Breast epithelium (tissue), 3 donors: ENCODE results near the gene NUDT6.

Source experiments
- POLR2AphosphoS5 ChIP-seq, 3 donors: sonication (generic); formaldehyde crosslinking; IDR thresholded peaks; one replicate each; pipeline ENCODE4 v1.6.1; 2017; ENCODE audit warnings: antibody characterized with exemption in 3 of 3
- TF ChIP-seq, protein P1 (sequence below), 3 donors: fragments of 450-650 bp; IDR thresholded peaks; one replicate each; pipeline ENCODE4 v1.5.1; 2016 to 2017; ENCODE audit warnings: antibody characterized with exemption in 3 of 3, mild to moderate bottlenecking in 3 of 3, moderate library complexity in 3 of 3

GRCh38 chr4:122909683-122910082 lies 12.7 kb downstream of the NUDT6 start:
- TF ChIP-seq, protein P1, sequence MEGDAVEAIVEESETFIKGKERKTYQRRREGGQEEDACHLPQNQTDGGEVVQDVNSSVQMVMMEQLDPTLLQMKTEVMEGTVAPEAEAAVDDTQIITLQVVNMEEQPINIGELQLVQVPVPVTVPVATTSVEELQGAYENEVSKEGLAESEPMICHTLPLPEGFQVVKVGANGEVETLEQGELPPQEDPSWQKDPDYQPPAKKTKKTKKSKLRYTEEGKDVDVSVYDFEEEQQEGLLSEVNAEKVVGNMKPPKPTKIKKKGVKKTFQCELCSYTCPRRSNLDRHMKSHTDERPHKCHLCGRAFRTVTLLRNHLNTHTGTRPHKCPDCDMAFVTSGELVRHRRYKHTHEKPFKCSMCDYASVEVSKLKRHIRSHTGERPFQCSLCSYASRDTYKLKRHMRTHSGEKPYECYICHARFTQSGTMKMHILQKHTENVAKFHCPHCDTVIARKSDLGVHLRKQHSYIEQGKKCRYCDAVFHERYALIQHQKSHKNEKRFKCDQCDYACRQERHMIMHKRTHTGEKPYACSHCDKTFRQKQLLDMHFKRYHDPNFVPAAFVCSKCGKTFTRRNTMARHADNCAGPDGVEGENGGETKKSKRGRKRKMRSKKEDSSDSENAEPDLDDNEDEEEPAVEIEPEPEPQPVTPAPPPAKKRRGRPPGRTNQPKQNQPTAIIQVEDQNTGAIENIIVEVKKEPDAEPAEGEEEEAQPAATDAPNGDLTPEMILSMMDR (IDR thresholded peaks at IDR 0.05), result no peak
- no peak for TF ChIP-seq POLR2AphosphoS5 (IDR thresholded peaks at IDR 0.05)
